SK-N-SH (cell line): ENCODE data around the gene CTBP1. TPM values are rescaled to one million over a fixed set of nuclear protein-coding genes. Genes with fewer than 3 reads are reported as not detected.

Experiments
- CTCF ChIA-PET: fragments of 300-600, 350-600 bp; formaldehyde crosslinking; extraction: SDS; loops from one replicate; lab custom pipeline; 2021; lab: Yijun Ruan, JAX
- POLR2A ChIA-PET: fragments of 350-600 bp; sonication (Branson Sonifier 250); formaldehyde crosslinking; extraction: SDS; loops from one replicate; lab custom pipeline; 2020; ENCODE audit warnings: antibody characterized with exemption, inconsistent platforms; lab: Yijun Ruan, JAX
- DNase-seq: peaks from one replicate; pipeline ENCODE4 v3.0.0; 2012
- H2AFZ ChIP-seq: fragments of 200-600 bp; sonication (generic); 2 replicates; pipeline ENCODE4 v1.8.1; 2016; ENCODE audit warnings: antibody characterized with exemption, mild to moderate bottlenecking, low read depth
- H3F3A ChIP-seq: fragments of 200-600 bp; sonication (generic); replicated peaks from 2 replicates; pipeline ENCODE3; 2016; ENCODE audit warnings: antibody characterized with exemption, mild to moderate bottlenecking; ENCODE audit not compliant: insufficient read depth
- H3K27ac ChIP-seq, 2 experiments: fragments of 200-500 bp in 1 of 2; fragments of 200-600 bp in 1 of 2; sonication (Bioruptor generic) in 1 of 2; sonication (generic), shearing (Covaris generic) in 1 of 2; 2 replicates each; pipeline versions ENCODE4 v1.5.1 to v1.6.1; 2014 to 2016; ENCODE audit warnings: low read depth in 2 of 2, inconsistent platforms in 1 of 2, low read length in 1 of 2, mild to moderate bottlenecking in 1 of 2, mixed read lengths in 1 of 2
- H3K27me3 ChIP-seq: fragments of 200-600 bp; sonication (generic), shearing (Covaris generic); 2 replicates; pipeline ENCODE4 v1.6.1; 2016; ENCODE audit warnings: mixed run types; ENCODE audit not compliant: insufficient read depth
- H3K36me3 ChIP-seq, 2 experiments: fragments of 200-500 bp in 1 of 2; fragments of 200-600 bp in 1 of 2; sonication (Bioruptor generic) in 1 of 2; sonication (generic) in 1 of 2; replicated peaks in 1 of 2; 2 replicates each; pipeline versions ENCODE3 to v1.5.1; 2014 to 2016; ENCODE audit warnings: low read length in 1 of 2, mild to moderate bottlenecking in 1 of 2; ENCODE audit not compliant: insufficient read depth in 2 of 2, control insufficient read depth in 1 of 2
- H3K4me1 ChIP-seq, 2 experiments: fragments of 200-500 bp in 1 of 2; fragments of 200-600 bp in 1 of 2; sonication (Bioruptor generic) in 1 of 2; sonication (generic), shearing (Covaris generic) in 1 of 2; 2 replicates each; pipeline versions ENCODE4 v1.5.1 to v1.6.1; 2014 to 2016; ENCODE audit warnings: low read depth in 1 of 2, low read length in 1 of 2, mixed run types in 1 of 2; ENCODE audit not compliant: insufficient read depth in 2 of 2, control insufficient read depth in 1 of 2
- H3K4me2 ChIP-seq: fragments of 200-600 bp; sonication (generic), shearing (Covaris generic); 2 replicates; pipeline ENCODE4 v1.6.1; 2017; ENCODE audit warnings: mixed run types
- H3K4me3 ChIP-seq, 2 experiments: fragments of 200-500 bp in 1 of 2; fragments of 200-600 bp in 1 of 2; sonication (Bioruptor generic) in 1 of 2; sonication (generic), shearing (Covaris generic) in 1 of 2; 2 replicates each; pipeline versions ENCODE4 v1.5.1 to v1.8.1; 2014 to 2016; ENCODE audit warnings: low read depth in 2 of 2, inconsistent platforms in 1 of 2, low read length in 1 of 2, mild to moderate bottlenecking in 1 of 2, mixed read lengths in 1 of 2, moderate library complexity in 1 of 2
- H3K79me2 ChIP-seq: fragments of 200-600 bp; sonication (generic); 2 replicates; pipeline ENCODE4 v1.8.1; 2017; ENCODE audit warnings: mild to moderate bottlenecking; ENCODE audit not compliant: insufficient read depth
- H3K9ac ChIP-seq: fragments of 200-600 bp; sonication (generic); 2 replicates; pipeline ENCODE4 v1.6.1; 2017; ENCODE audit warnings: mixed run types
- H3K9me2 ChIP-seq: fragments of 200-600 bp; sonication (generic); 2 replicates; pipeline ENCODE4 v1.6.1; 2017; ENCODE audit warnings: mixed run types
- H3K9me3 ChIP-seq: fragments of 200-600 bp; sonication (generic); 2 replicates; pipeline ENCODE4 v1.6.1; 2017; ENCODE audit warnings: mixed run types, mild to moderate bottlenecking, moderate library complexity
- H4K20me1 ChIP-seq: fragments of 200-600 bp; sonication (generic); 2 replicates; pipeline ENCODE4 v1.6.1; 2017; ENCODE audit warnings: mild to moderate bottlenecking, mixed run types; ENCODE audit not compliant: insufficient read depth
- EP300 ChIP-seq, 2 experiments: IDR thresholded peaks; 2 replicates each; pipeline versions ENCODE4 v1.4.0 to v1.6.1; 2012; ENCODE audit warnings: borderline replicate concordance in 1 of 2, low read depth in 1 of 2, low read length in 1 of 2
- FOSL2 ChIP-seq: IDR thresholded peaks from 2 replicates; pipeline ENCODE4 v1.4.0; 2012; ENCODE audit warnings: low read depth, mild to moderate bottlenecking, moderate library complexity, borderline replicate concordance
- GABPA ChIP-seq: IDR thresholded peaks from 2 replicates; pipeline ENCODE4 v1.4.0; 2012; ENCODE audit warnings: low read depth, mild to moderate bottlenecking
- IRF3 ChIP-seq: fragments of 150-350 bp; IDR thresholded peaks from 2 replicates; pipeline ENCODE4 v1.6.1; 2016; ENCODE audit warnings: mild to moderate bottlenecking, low read depth, low read length
- MEF2A ChIP-seq: IDR thresholded peaks from 2 replicates; pipeline ENCODE4 v1.4.0; 2012; ENCODE audit warnings: low read depth, borderline replicate concordance
- REST ChIP-seq: IDR thresholded peaks from 2 replicates; pipeline ENCODE4 v1.6.1; 2012; ENCODE audit warnings: mild to moderate bottlenecking, low read depth, low read length, moderate library complexity
- RXRA ChIP-seq: IDR thresholded peaks from 2 replicates; pipeline ENCODE4 v1.4.0; 2012; ENCODE audit warnings: low read depth, mild to moderate bottlenecking, borderline replicate concordance
- SMC3 ChIP-seq: IDR thresholded peaks from 2 replicates; pipeline ENCODE4 v1.6.1; 2012; ENCODE audit warnings: low read depth, low read length, improper control_type of control experiment
- TAF1 ChIP-seq: IDR thresholded peaks from 2 replicates; pipeline ENCODE4 v1.6.1; 2012; ENCODE audit warnings: low read depth, mild to moderate bottlenecking, low read length, moderate library complexity, borderline replicate concordance
- TEAD4 ChIP-seq: IDR thresholded peaks from 2 replicates; pipeline ENCODE4 v1.4.0; 2012; ENCODE audit warnings: mild to moderate bottlenecking, borderline replicate concordance; ENCODE audit not compliant: insufficient read depth
- USF1 ChIP-seq: IDR thresholded peaks from 2 replicates; pipeline ENCODE4 v1.4.0; 2012; ENCODE audit warnings: low read depth, borderline replicate concordance
- USF2 ChIP-seq: fragments of 150-350 bp; IDR thresholded peaks from 2 replicates; pipeline ENCODE4 v1.6.1; 2017; ENCODE audit warnings: antibody characterized with exemption, low read length, low read depth, borderline replicate concordance
- YY1 ChIP-seq: IDR thresholded peaks from 2 replicates; pipeline ENCODE4 v1.4.0; 2012; ENCODE audit warnings: low read depth, mild to moderate bottlenecking
- WGBS: methylation state at CpG from one replicate; pipeline ENCODE4 v1.1.6; 2017; ENCODE audit warnings: low lambda C conversion rate; 5-methylcytosine and 5-hydroxymethylcytosine counted together
- polyA plus RNA-seq, 3 experiments: library from polyadenylated mRNA; depleted of rRNA; stranded (reverse); fragments of >200 nt; gene quantifications; 2 replicates each; pipeline ENCODE4 v1.2.3, GENCODE V29; 2012

CTBP1 gene
- polyA plus RNA-seq, 1 of the 3 experiments (the other 2 are of a cell fraction), result 183 TPM

- peaks cover 4% of the 10 kb centered on the region for H3F3A ChIP-seq
- H3K79me2 ChIP-seq, result no peaks in the 10 kb centered on the region
- TF ChIP-seq REST (no peak), YY1 (no peak), IRF3 (no peak), RXRA (no peak), TEAD4 (no peak), GABPA (no peak), MEF2A (no peak), EP300 (IDR thresholded peaks at IDR 0.05; ENCODE audit: borderline replicate concordance in 1 of 2, low read depth in 1 of 2, low read length in 1 of 2) (no peak), SMC3 (no peak), TAF1 (no peak)
- no peaks in the 10 kb centered on the region for H3K9me3 ChIP-seq
- WGBS, result 94% methylated on average over 11 of the region's 13 CpGs
- H2AFZ ChIP-seq, result no peak overlapping the region
- no peaks in the 10 kb centered on the region for H4K20me1 ChIP-seq
- H3K36me3 ChIP-seq, result no peaks in the 10 kb centered on the region
- peak; percentile 16 for DNase-seq
- H3K9ac ChIP-seq, result no peak overlapping the region
- H3K4me2 ChIP-seq, result no peak overlapping the region
- H3K9me2 ChIP-seq, result no peaks in the 10 kb centered on the region
- H3K4me3 ChIP-seq, result no peak overlapping the region
- POLR2A ChIA-PET, result interaction anchor here (0.8 to 1.1 kb wide), 2 partner anchors 11 to 145 kb away, joined by 3 read pairs; no protein-coding TSS in a partner anchor
- peaks cover 8 to 37% of the 10 kb centered on the region in 2 experiments; a peak in 2 of 4 replicates for H3K4me1 ChIP-seq
- CTCF ChIA-PET, result interaction anchor here (0.8 to 1.1 kb wide), 3 partner anchors 35 to 153 kb away, joined by 3 to 4 read pairs (median 3); no protein-coding TSS in a partner anchor
- no peaks in the 10 kb centered on the region for H3K27me3 ChIP-seq
- H3K27ac ChIP-seq, result no peak overlapping the region
These were observed 45.8 kb downstream of the CTBP1 start for GRCh38 chr4:1203026-1203616.

- 95% methylated on average over 4 of the region's 19 CpGs for WGBS
- no peaks in the 10 kb centered on the region for H3K79me2 ChIP-seq
- peaks cover 8 to 32% of the 10 kb centered on the region in 2 experiments; a peak in 2 of 4 replicates for H3K4me1 ChIP-seq
- no peak overlapping the region for H3K4me3 ChIP-seq
- ChIA-PET POLR2A (interaction anchor here (0.8 to 1.1 kb wide), 2 partner anchors 11 to 145 kb away, joined by 3 read pairs; no protein-coding TSS in a partner anchor), CTCF (interaction anchor here (1.1 kb wide), 1 partner anchor 71 kb away, joined by 4 read pairs; no protein-coding TSS in a partner anchor)
- no peak overlapping the region for H2AFZ ChIP-seq
- H3K27ac ChIP-seq, result no peak overlapping the region
- H3K9ac ChIP-seq, result no peak overlapping the region
- no peaks in the 10 kb centered on the region for H3K9me2 ChIP-seq
- peaks cover 4% of the 10 kb centered on the region for H3F3A ChIP-seq
- no peaks in the 10 kb centered on the region for H3K27me3 ChIP-seq
- H3K4me2 ChIP-seq, result no peak overlapping the region
- no peaks in the 10 kb centered on the region for H4K20me1 ChIP-seq
- peak; percentile 16 for DNase-seq
- H3K36me3 ChIP-seq, result no peaks in the 10 kb centered on the region
- no peaks in the 10 kb centered on the region for H3K9me3 ChIP-seq
- TF ChIP-seq FOSL2 (no peak), USF1 (no peak), USF2 (no peak)
These were observed 46.4 kb downstream of the CTBP1 start for GRCh38 chr4:1202526-1203011.
